Activated CD8-positive, alpha-beta memory T cell treated with anti-CD3 and anti-CD28 coated beads for 36 hours (primary cell): ENCODE results near the gene SPECC1. TPM values are rescaled to one million over a fixed set of nuclear protein-coding genes. Genes with fewer than 3 reads are reported as not detected.
"Not testable (repeated sequence)": the region's sequence is repeated elsewhere in the genome, so short reads cannot be mapped to it uniquely, and the experiment has no call there.

Experiments
- CTCF ChIA-PET: fragments of 350-600 bp; sonication (Branson Sonifier 250); formaldehyde crosslinking; loops from one replicate; lab custom pipeline; 2021; ENCODE audit warnings: antibody characterized with exemption; lab: Charles Lee
- POLR2A ChIA-PET: fragments of 350-600 bp; sonication (Branson Sonifier 250); formaldehyde crosslinking; loops from one replicate; lab custom pipeline; 2021; ENCODE audit warnings: antibody characterized with exemption; lab: Charles Lee
- total RNA-seq, 2 experiments: library from RNA; stranded (reverse); gene quantifications; one replicate each; pipeline ENCODE4 v1.2.3, GENCODE V29; 2021

SPECC1 gene
- total RNA-seq, 2 experiments from 2014 or later: 13.0 to 13.9 TPM

- POLR2A ChIA-PET: no interaction called here
- CTCF ChIA-PET: no interaction called here
Measured at GRCh38 chr17:20184977-20185619, 175.9 kb downstream of the SPECC1 start.

- CTCF ChIA-PET: no interaction called here
- POLR2A ChIA-PET: no interaction called here
Measured at GRCh38 chr17:20187049-20187448, 177.9 kb downstream of the SPECC1 start.

- ChIA-PET POLR2A (no interaction called here), CTCF (no interaction called here)
Measured at GRCh38 chr17:20189302-20189701, 180.1 kb downstream of the SPECC1 start.

GRCh38 chr17:20189979-20190378, 180.8 kb downstream of the SPECC1 start:
- POLR2A ChIA-PET: no interaction called here
- CTCF ChIA-PET: interaction anchor here (1.4 kb wide), 1 partner anchor 11 kb away, joined by 4 read pairs; no protein-coding TSS in a partner anchor

GRCh38 chr17:20190605-20191004, 181.4 kb downstream of the SPECC1 start:
- ChIA-PET CTCF (interaction anchor here (1.4 kb wide), 1 partner anchor 12 kb away, joined by 4 read pairs; no protein-coding TSS in a partner anchor), POLR2A (interaction anchor here (0.6 kb wide), 1 partner anchor 30 kb away, joined by 4 read pairs; no protein-coding TSS in a partner anchor)

- POLR2A ChIA-PET: interaction anchor here (0.6 kb wide), 1 partner anchor 30 kb away, joined by 4 read pairs; no protein-coding TSS in a partner anchor
- CTCF ChIA-PET: interaction anchor here (0.9 to 1.4 kb wide), 2 partner anchors 11 to 12 kb away, joined by 3 to 4 read pairs; no protein-coding TSS in a partner anchor
Measured at GRCh38 chr17:20191056-20191455, 181.9 kb downstream of the SPECC1 start.

- POLR2A ChIA-PET, CTCF ChIA-PET: not testable (repeated sequence)
Measured at GRCh38 chr17:20196286-20196685, 187.1 kb downstream of the SPECC1 start.

- ChIA-PET POLR2A (no interaction called here), CTCF (interaction anchor here (0.5 kb wide), 1 partner anchor 40 kb away, joined by 4 read pairs; no protein-coding TSS in a partner anchor)
Measured at GRCh38 chr17:20197272-20197926, 188.2 kb downstream of the SPECC1 start.

- POLR2A ChIA-PET: no interaction called here
- CTCF ChIA-PET: no interaction called here
Measured at GRCh38 chr17:20200016-20200795, 191.0 kb downstream of the SPECC1 start.

- CTCF ChIA-PET: no interaction called here
- POLR2A ChIA-PET: no interaction called here
Measured at GRCh38 chr17:20200865-20201458, 191.8 kb downstream of the SPECC1 start.

GRCh38 chr17:20202141-20202621, 193.0 kb downstream of the SPECC1 start:
- CTCF ChIA-PET: interaction anchor here (1.0 kb wide), 1 partner anchor 11 kb away, joined by 3 read pairs; no protein-coding TSS in a partner anchor
- POLR2A ChIA-PET: no interaction called here

GRCh38 chr17:20203018-20203417, 193.9 kb downstream of the SPECC1 start:
- ChIA-PET POLR2A (no interaction called here), CTCF (no interaction called here)

GRCh38 chr17:20203761-20204263, 194.7 kb downstream of the SPECC1 start:
- ChIA-PET CTCF (no interaction called here), POLR2A (no interaction called here)

- POLR2A ChIA-PET: no interaction called here
- CTCF ChIA-PET: interaction anchor here (0.5 to 2.0 kb wide), 2 partner anchors 16 to 21 kb away, joined by 3 to 6 read pairs; no protein-coding TSS in a partner anchor
Measured at GRCh38 chr17:20205609-20206008, 196.4 kb downstream of the SPECC1 start.

GRCh38 chr17:20206068-20206467, 196.9 kb downstream of the SPECC1 start:
- ChIA-PET POLR2A (no interaction called here), CTCF (interaction anchor here (0.5 to 2.0 kb wide), 2 partner anchors 16 to 21 kb away, joined by 3 to 6 read pairs; no protein-coding TSS in a partner anchor)

- CTCF ChIA-PET: interaction anchor here (2.0 kb wide), 1 partner anchor 20 kb away, joined by 6 read pairs; no protein-coding TSS in a partner anchor
Measured at GRCh38 chr17:20206591-20206990, 197.4 kb downstream of the SPECC1 start.

GRCh38 chr17:20207262-20207985, 198.3 kb downstream of the SPECC1 start:
- ChIA-PET CTCF (interaction anchor here (2.0 kb wide), 1 partner anchor 19 kb away, joined by 6 read pairs; no protein-coding TSS in a partner anchor), POLR2A (no interaction called here)

More at GRCh38 chr17:20206591-20206990, 197.4 kb downstream of the SPECC1 start:
- POLR2A ChIA-PET: no interaction called here

- ChIA-PET POLR2A (no interaction called here), CTCF (interaction anchor here (1.2 kb wide), 1 partner anchor 18 kb away, joined by 4 read pairs; no protein-coding TSS in a partner anchor)
Measured at GRCh38 chr17:20208717-20209116, 199.6 kb downstream of the SPECC1 start.
